HAP-1 (cell line): ENCODE data around the gene MYO3B.
"Not testable (repeated sequence)": the region's sequence is repeated elsewhere in the genome, so short reads cannot be mapped to it uniquely, and the experiment has no call there.

Experiments used
- DNase-seq, 2 experiments: peaks; one replicate each; pipeline ENCODE4 v3.0.0-alpha.2; 2016 to 2020; ENCODE audit warnings: low spot score in 2 of 2
- H3K27me3 ChIP-seq: fragments of 250-450 bp; sonication (Bioruptor Pico); 2 replicates; pipeline ENCODE4 v1.5.1; 2020; ENCODE audit warnings: low read depth, mild to moderate bottlenecking, moderate library complexity
- H3K36me3 ChIP-seq: fragments of 250-450 bp; sonication (Bioruptor Pico); replicated peaks from 2 replicates; pipeline ENCODE4 v1.5.1; 2020; ENCODE audit warnings: mild to moderate bottlenecking
- H3K4me1 ChIP-seq: fragments of 250-450 bp; sonication (Bioruptor Pico); 2 replicates; pipeline ENCODE4 v1.5.1; 2020; ENCODE audit warnings: mild to moderate bottlenecking
- H3K4me3 ChIP-seq: fragments of 250-450 bp; sonication (Bioruptor Pico); 2 replicates; pipeline ENCODE4 v1.5.1; 2020; ENCODE audit warnings: mild to moderate bottlenecking, moderate library complexity
- H3K9me3 ChIP-seq: fragments of 250-450 bp; sonication (Bioruptor Pico); 2 replicates; pipeline ENCODE4 v1.5.1; 2020; ENCODE audit warnings: mild to moderate bottlenecking, moderate library complexity
- in situ Hi-C: fragments of 300-500 bp; cut with MboI; formaldehyde crosslinking; loops from 3 replicates; pipeline ENCODE4 v1.14.3; 2020; ENCODE audit warnings: low sequenced_read_pairs, inconsistent platforms, mixed read lengths

MYO3B gene

GRCh38 chr2:170276056-170276455 is 98.1 kb downstream of the MYO3B start:
- Histone ChIP-seq H3K36me3 (no peaks in the 10 kb centered on the region), H3K27me3 (peaks cover 5% of the 10 kb centered on the region; the same call in 1 of the 2 replicates), H3K9me3 (no peaks in the 10 kb centered on the region), H3K4me3 (no peak overlapping the region), H3K4me1 (peaks cover 17% of the 10 kb centered on the region)
- no peak for DNase-seq
- in situ Hi-C loops: no loop called here

- no peak overlapping the region for H3K4me3 ChIP-seq
- in situ Hi-C loops: no loop called here
- no peaks in the 10 kb centered on the region for H3K36me3 ChIP-seq
- no peaks in the 10 kb centered on the region for H3K9me3 ChIP-seq
- peak; percentile 40 to 79 for DNase-seq
- peaks cover 5% of the 10 kb centered on the region; the same call in 1 of the 2 replicates for H3K27me3 ChIP-seq
- H3K4me1 ChIP-seq: peaks cover 17% of the 10 kb centered on the region
These were observed 99.1 kb downstream of the MYO3B start for GRCh38 chr2:170276925-170277629.

DNA sequence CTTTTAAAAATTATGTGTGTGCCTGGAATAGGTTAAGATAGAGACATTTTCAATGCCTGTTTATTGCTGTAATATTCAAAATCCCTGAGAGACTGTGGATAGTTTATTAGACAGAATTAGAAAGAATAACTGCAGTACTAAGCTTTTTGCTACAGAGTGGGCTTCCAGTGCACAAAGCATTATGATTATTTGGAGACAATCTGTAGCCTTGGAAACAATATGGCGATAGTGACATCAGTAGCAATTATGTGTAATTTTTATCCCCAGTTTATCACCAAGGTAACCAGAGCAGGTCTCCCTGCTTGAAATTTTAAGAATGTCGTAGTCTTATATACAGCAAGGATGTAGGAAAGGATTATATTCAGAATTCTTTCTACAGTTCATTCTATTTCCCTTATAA is 100.0 kb downstream of the MYO3B start:
- peaks cover 17% of the 10 kb centered on the region for H3K4me1 ChIP-seq
- H3K4me3 ChIP-seq: no peak overlapping the region
- DNase-seq: peak in 1 of 2 experiments; percentile 32
- H3K36me3 ChIP-seq: no peaks in the 10 kb centered on the region
- H3K9me3 ChIP-seq: no peaks in the 10 kb centered on the region
- peaks cover 5% of the 10 kb centered on the region; the same call in 1 of the 2 replicates for H3K27me3 ChIP-seq
- in situ Hi-C loops: no loop called here

- DNase-seq, in situ Hi-C loops, H3K9me3 ChIP-seq, H3K36me3 ChIP-seq, H3K4me3 ChIP-seq, H3K27me3 ChIP-seq: not testable (repeated sequence)
- peaks cover 17% of the 10 kb centered on the region for H3K4me1 ChIP-seq
These were observed 101.7 kb downstream of the MYO3B start for GRCh38 chr2:170279615-170280014.

DNA sequence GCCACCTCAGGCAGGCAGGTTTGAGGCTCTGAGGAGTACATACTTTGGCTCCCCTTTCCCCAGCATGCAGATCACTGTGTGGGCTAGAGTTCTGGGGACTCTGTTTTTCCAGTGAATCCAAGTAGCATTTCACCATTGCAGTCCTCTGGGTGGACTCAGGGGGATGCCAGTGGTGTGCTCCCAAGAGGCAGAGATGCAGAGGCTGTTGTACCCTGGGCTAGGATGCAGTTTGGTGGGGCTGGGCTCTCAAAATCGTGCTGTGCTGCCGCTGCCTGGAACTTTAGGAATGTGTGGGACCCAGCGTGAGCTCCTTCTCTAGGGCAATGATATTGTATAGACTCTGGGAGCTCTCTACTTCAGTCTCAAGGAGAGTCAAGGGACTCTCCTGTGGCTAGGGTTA is 104.9 kb downstream of the MYO3B start:
- H3K4me1 ChIP-seq: peaks cover 7% of the 10 kb centered on the region
- H3K4me3 ChIP-seq: no peak overlapping the region
- in situ Hi-C loops: no loop called here
- H3K36me3 ChIP-seq: no peaks in the 10 kb centered on the region
- DNase-seq: no peak
- H3K27me3 ChIP-seq: peaks cover 2% of the 10 kb centered on the region
- H3K9me3 ChIP-seq: no peaks in the 10 kb centered on the region

DNA sequence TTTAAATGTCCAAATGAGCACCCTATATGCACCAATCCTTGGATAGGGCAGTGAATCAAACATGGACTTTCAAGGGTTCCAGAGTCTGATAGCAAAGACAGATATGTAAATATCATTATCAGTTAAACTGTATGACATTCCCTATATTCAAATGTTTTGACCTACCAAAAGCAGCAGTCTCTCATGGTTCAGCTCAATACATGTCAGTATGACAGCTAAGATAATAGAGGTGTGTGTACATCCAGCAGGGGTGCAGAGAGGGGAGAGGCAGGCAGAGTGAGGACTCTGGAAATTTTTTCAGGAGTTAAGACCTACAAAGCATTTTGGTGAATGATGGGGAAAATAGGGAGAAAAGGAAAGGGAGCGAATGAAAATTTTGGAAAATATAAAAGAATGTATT is 106.3 kb downstream of the MYO3B start:
- in situ Hi-C loops: no loop called here
- Histone ChIP-seq H3K27me3 (peaks cover 2% of the 10 kb centered on the region), H3K4me1 (no peaks in the 10 kb centered on the region), H3K4me3 (no peak overlapping the region), H3K36me3 (no peaks in the 10 kb centered on the region), H3K9me3 (no peaks in the 10 kb centered on the region; the same call in 1 of the 2 replicates)
- DNase-seq: no peak

- H3K27me3 ChIP-seq: peaks cover 2% of the 10 kb centered on the region
- H3K4me3 ChIP-seq: no peak overlapping the region
- no peaks in the 10 kb centered on the region for H3K36me3 ChIP-seq
- in situ Hi-C loops: no loop called here
- H3K4me1 ChIP-seq: no peaks in the 10 kb centered on the region
- H3K9me3 ChIP-seq: no peaks in the 10 kb centered on the region; the same call in 1 of the 2 replicates
- DNase-seq: no peak
These were observed 110.9 kb downstream of the MYO3B start for GRCh38 chr2:170288859-170289258.

GRCh38 chr2:170291474-170291873 is 113.5 kb downstream of the MYO3B start:
- no peaks in the 10 kb centered on the region for H3K36me3 ChIP-seq
- H3K4me3 ChIP-seq: no peak overlapping the region
- DNase-seq: no peak
- no peaks in the 10 kb centered on the region for H3K4me1 ChIP-seq
- no peaks in the 10 kb centered on the region; the same call in 1 of the 2 replicates for H3K9me3 ChIP-seq
- no peaks in the 10 kb centered on the region; the same call in 1 of the 2 replicates for H3K27me3 ChIP-seq
- in situ Hi-C loops: no loop called here

DNA sequence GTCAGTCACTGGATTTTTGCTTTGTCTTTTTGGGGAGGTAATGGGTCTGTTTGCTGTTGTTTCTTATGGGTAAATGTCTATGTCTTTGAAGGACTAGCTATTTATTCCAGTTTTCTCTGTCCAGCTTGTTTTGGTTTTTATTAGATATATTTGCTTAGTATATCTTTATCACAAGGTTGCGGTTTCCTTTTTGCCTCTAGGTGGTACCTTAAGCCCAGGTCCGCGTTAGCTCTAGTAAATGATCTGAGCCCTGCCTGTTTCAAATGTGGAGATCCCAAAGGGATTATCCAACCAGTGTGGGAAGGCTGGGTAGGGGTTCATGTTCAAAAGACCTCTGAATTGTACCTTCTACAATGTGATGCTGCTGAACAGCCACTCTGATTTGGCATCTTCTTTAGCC is 114.5 kb downstream of the MYO3B start:
- Histone ChIP-seq H3K4me1 (no peaks in the 10 kb centered on the region), H3K36me3 (no peaks in the 10 kb centered on the region), H3K27me3 (no peaks in the 10 kb centered on the region; the same call in 1 of the 2 replicates), H3K4me3 (no peak overlapping the region), H3K9me3 (no peaks in the 10 kb centered on the region; the same call in 1 of the 2 replicates)
- no peak for DNase-seq
- in situ Hi-C loops: no loop called here

GRCh38 chr2:170297496-170297895 is 119.5 kb downstream of the MYO3B start:
- in situ Hi-C loops: no loop called here
- Histone ChIP-seq H3K4me1 (no peaks in the 10 kb centered on the region), H3K27me3 (no peaks in the 10 kb centered on the region; the same call in 1 of the 2 replicates), H3K4me3 (no peak overlapping the region), H3K9me3 (no peaks in the 10 kb centered on the region), H3K36me3 (no peaks in the 10 kb centered on the region)
- no peak for DNase-seq

- Histone ChIP-seq H3K36me3 (no peaks in the 10 kb centered on the region), H3K9me3 (no peaks in the 10 kb centered on the region), H3K27me3 (no peaks in the 10 kb centered on the region; the same call in 1 of the 2 replicates), H3K4me1 (no peaks in the 10 kb centered on the region), H3K4me3 (no peak overlapping the region)
- in situ Hi-C loops: no loop called here
- no peak for DNase-seq
These were observed 120.2 kb downstream of the MYO3B start for GRCh38 chr2:170298115-170298514.

DNA sequence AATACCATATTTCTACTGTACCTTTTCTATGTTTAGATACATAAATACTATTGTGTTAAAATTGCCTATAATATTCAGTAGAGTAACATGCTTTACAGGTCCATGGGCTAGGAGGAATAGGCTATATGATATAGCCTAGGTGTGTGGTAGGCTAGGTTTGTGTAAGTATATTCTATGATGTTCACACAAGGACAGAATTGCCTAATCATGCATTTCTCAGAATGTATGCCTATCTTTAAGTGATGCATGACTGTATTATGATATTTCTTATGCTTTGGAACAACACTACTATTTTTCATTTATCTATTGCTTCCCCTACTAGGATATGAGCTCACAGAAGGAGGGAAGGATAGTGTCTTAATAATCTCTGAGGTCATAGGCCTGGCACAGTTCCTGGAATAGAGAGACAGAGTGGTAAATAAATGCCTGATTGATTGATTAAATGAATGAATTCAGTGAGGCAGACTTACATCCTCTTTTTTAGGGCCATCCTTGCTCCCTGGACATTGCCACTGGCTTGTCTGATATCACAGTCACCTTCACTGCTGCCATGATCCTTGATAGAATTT is 121.0 kb downstream of the MYO3B start:
- Histone ChIP-seq H3K27me3 (peaks cover 3% of the 10 kb centered on the region; the same call in 1 of the 2 replicates), H3K4me1 (no peaks in the 10 kb centered on the region), H3K36me3 (no peaks in the 10 kb centered on the region), H3K4me3 (no peak overlapping the region), H3K9me3 (no peaks in the 10 kb centered on the region)
- in situ Hi-C loops: no loop called here
- DNase-seq: no peak

- H3K27me3 ChIP-seq: peaks cover 3% of the 10 kb centered on the region; the same call in 1 of the 2 replicates
- in situ Hi-C loops: no loop called here
- no peak for DNase-seq
These were observed 123.0 kb downstream of the MYO3B start for GRCh38 chr2:170300993-170301392.

DNA sequence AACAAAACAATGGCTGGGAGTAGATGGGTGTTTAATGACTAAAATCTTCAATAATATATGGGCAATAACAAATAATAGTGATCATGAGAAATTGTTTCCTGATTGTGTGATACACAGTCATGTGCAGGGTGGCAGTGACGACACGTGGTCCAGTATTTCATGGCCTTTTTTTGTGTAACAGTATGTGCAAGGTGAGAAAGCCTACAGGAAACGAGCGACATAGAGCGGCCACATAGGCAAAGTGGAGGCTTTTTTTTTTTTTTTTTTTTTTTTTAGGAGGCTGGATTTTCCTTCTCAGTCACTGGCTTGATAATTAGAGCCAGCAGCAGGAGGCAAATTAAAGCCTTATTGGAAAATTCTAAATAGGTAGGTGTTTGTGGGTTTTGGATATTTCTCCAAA is 123.7 kb downstream of the MYO3B start:
- H3K4me1 ChIP-seq: no peaks in the 10 kb centered on the region
- no peak for DNase-seq
- H3K4me3 ChIP-seq: no peak overlapping the region
- no peaks in the 10 kb centered on the region for H3K36me3 ChIP-seq
- H3K9me3 ChIP-seq: no peaks in the 10 kb centered on the region
- in situ Hi-C loops: no loop called here
- peaks cover 3% of the 10 kb centered on the region; the same call in 1 of the 2 replicates for H3K27me3 ChIP-seq

More at GRCh38 chr2:170300993-170301392, 123.0 kb downstream of the MYO3B start:
- Histone ChIP-seq H3K4me3 (no peak overlapping the region), H3K9me3 (no peaks in the 10 kb centered on the region), H3K4me1 (no peaks in the 10 kb centered on the region), H3K36me3 (no peaks in the 10 kb centered on the region)
